Fibroblast of lung (primary cell): Measurements from ENCODE around the gene CCT7.

Source experiments
- CTCF ChIP-seq, 2 donors: IDR thresholded peaks in 1 of 2; conservative IDR thresholded peaks in 1 of 2; 1 replicate in 1 of 2; 2 replicates in 1 of 2; pipeline ENCODE4 v1.5.1; 2011 to 2012; ENCODE audit warnings: low read length in 2 of 2, control low read depth in 1 of 2, inconsistent platforms in 1 of 2, low read depth in 1 of 2, mild to moderate bottlenecking in 1 of 2
- EZH2 ChIP-seq: IDR thresholded peaks from 2 replicates; pipeline ENCODE4 v1.5.1; 2012; ENCODE audit warnings: low read length, control low read depth, mild to moderate bottlenecking; ENCODE audit errors: missing control alignments

- TF ChIP-seq CTCF (conservative IDR thresholded peaks at IDR 0.05 in 1 of 2, IDR thresholded peaks at IDR 0.05 in 1 of 2; ENCODE audit: low read depth in 1 of 2, low read length in 2 of 2) (no peak), EZH2 (peak; percentile 67)
Measured at GRCh38 chr2:73293534-73294171, 59.5 kb downstream of the CCT7 start, which contains the start of gene EGR4.
